ENCODE measurements around the gene CRIP3.

GRCh38 chr6:43347444-43347843, 38.8 kb upstream of the CRIP3 start:
- TF ChIP-seq POLR2A (IDR thresholded peaks at IDR 0.05) = no peak
- TF ChIP-seq CTCF (IDR thresholded peaks at IDR 0.05) = no peak
- no peak for TF ChIP-seq EP300 (IDR thresholded peaks at IDR 0.05)
